ENCODE measurements around the gene WFDC13.

- TF ChIP-seq POLR2AphosphoS5 (IDR thresholded peaks at IDR 0.05; ENCODE audit: borderline replicate concordance, low read depth, low read length) = no peak
- no peak for TF ChIP-seq EZH2 (IDR thresholded peaks at IDR 0.05)
Observed at GRCh38 chr20:45670139-45670538, 31.7 kb upstream of the WFDC13 start, which contains the start of gene WFDC11.

All from SK-N-MC (cell line).